ENCODE results near the gene OR2C3. TPM values are rescaled to one million over a fixed set of nuclear protein-coding genes. Genes with fewer than 3 reads are reported as not detected.
A peak's percentile ranks its signal among the peaks of the same experiment; 100 is the strongest.

OR2C3 gene
- total RNA-seq, result not detected

- Mint-ChIP-seq H3K27me3 (peaks cover 21 to 28% of the 10 kb centered on the region in 2 donors), H3K27ac (no peak within 1 kb of the TSS), H3K9me3 (no peaks in the 10 kb centered on the region), H3K36me3 (no peaks in the 10 kb centered on the region), H3K4me1 (ENCODE audit: low read depth in 2 of 2) (peaks cover 4% of the 10 kb centered on the region in 2 donors), H3K4me3 (no peak within 1 kb of the TSS)
- DNase-seq (ENCODE audit: low spot score) (no peak), ATAC-seq (no peak)
Observed at GRCh38 chr1:247536340-247536739, at the start of gene OR2C3. Gene OR2C3 (minus strand): TSS chr1:247536440. CDS start chr1:247532511, 3,929 bp downstream.

GRCh38 chr1:247578946-247579460, 42.8 kb upstream of the OR2C3 start:
- no peak overlapping the region for H3K27ac Mint-ChIP-seq
- no peaks in the 10 kb centered on the region for H3K36me3 Mint-ChIP-seq
- no peak for ATAC-seq

GRCh38 chr1:247576514-247576913, 40.3 kb upstream of the OR2C3 start:
- H3K9me3 Mint-ChIP-seq, result peaks cover 3% of the 10 kb centered on the region
- ATAC-seq (no peak), DNase-seq (ENCODE audit: low spot score) (no peak)
- no peak overlapping the region for H3K27ac Mint-ChIP-seq
- no peaks in the 10 kb centered on the region for H3K36me3 Mint-ChIP-seq
- no peak overlapping the region for H3K4me3 Mint-ChIP-seq
- peaks cover 0 to 3% of the 10 kb centered on the region in 2 donors for H3K4me1 Mint-ChIP-seq (ENCODE audit: low read depth in 2 of 2)
- peaks cover 0 to 7% of the 10 kb centered on the region in 2 donors for H3K27me3 Mint-ChIP-seq

More at GRCh38 chr1:247578946-247579460, 42.8 kb upstream of the OR2C3 start:
- H3K27me3 Mint-ChIP-seq, result no peaks in the 10 kb centered on the region
- no peak overlapping the region for H3K4me3 Mint-ChIP-seq
- H3K9me3 Mint-ChIP-seq, result no peaks in the 10 kb centered on the region
- no peak for DNase-seq (ENCODE audit: low spot score)
- H3K4me1 Mint-ChIP-seq (ENCODE audit: low read depth in 2 of 2), result no peaks in the 10 kb centered on the region

GRCh38 chr1:247574664-247575063, 38.4 kb upstream of the OR2C3 start:
- Mint-ChIP-seq H3K9me3 (peaks cover 13% of the 10 kb centered on the region), H3K4me3 (no peak overlapping the region), H3K27me3 (peaks cover 0 to 13% of the 10 kb centered on the region in 2 donors), H3K36me3 (peaks cover 4% of the 10 kb centered on the region), H3K4me1 (ENCODE audit: low read depth in 2 of 2) (peaks cover 0 to 3% of the 10 kb centered on the region in 2 donors), H3K27ac (no peak overlapping the region)
- no peak for DNase-seq (ENCODE audit: low spot score)
- no peak for ATAC-seq

GRCh38 chr1:247574236-247574635, 38.0 kb upstream of the OR2C3 start:
- DNase-seq (ENCODE audit: low spot score) (no peak), ATAC-seq (no peak)
- Mint-ChIP-seq H3K4me3 (no peak overlapping the region), H3K36me3 (peaks cover 4% of the 10 kb centered on the region), H3K27ac (no peak overlapping the region), H3K9me3 (peaks cover 13% of the 10 kb centered on the region), H3K27me3 (peaks cover 0 to 13% of the 10 kb centered on the region in 2 donors), H3K4me1 (ENCODE audit: low read depth in 2 of 2) (peaks cover 0 to 3% of the 10 kb centered on the region in 2 donors)

- DNase-seq (ENCODE audit: low spot score), result no peak
- no peaks in the 10 kb centered on the region for H3K36me3 Mint-ChIP-seq
- no peaks in the 10 kb centered on the region for H3K4me1 Mint-ChIP-seq (ENCODE audit: low read depth in 2 of 2)
- H3K9me3 Mint-ChIP-seq, result no peaks in the 10 kb centered on the region
- no peak overlapping the region for H3K27ac Mint-ChIP-seq
- peaks cover 0 to 3% of the 10 kb centered on the region in 2 donors for H3K27me3 Mint-ChIP-seq
- no peak overlapping the region for H3K4me3 Mint-ChIP-seq
- no peak for ATAC-seq
Observed at GRCh38 chr1:247562198-247562597, 26.0 kb upstream of the OR2C3 start.

- Mint-ChIP-seq H3K27ac (no peak overlapping the region), H3K36me3 (no peaks in the 10 kb centered on the region)
- no peak for DNase-seq (ENCODE audit: low spot score)
Observed at GRCh38 chr1:247561711-247562110, 25.5 kb upstream of the OR2C3 start.

GRCh38 chr1:247557926-247558674, 21.9 kb upstream of the OR2C3 start:
- no peaks in the 10 kb centered on the region for H3K9me3 Mint-ChIP-seq
- no peaks in the 10 kb centered on the region for H3K36me3 Mint-ChIP-seq
- no peak overlapping the region for H3K27ac Mint-ChIP-seq

More at GRCh38 chr1:247561711-247562110, 25.5 kb upstream of the OR2C3 start:
- ATAC-seq, result no peak
- Mint-ChIP-seq H3K4me1 (ENCODE audit: low read depth in 2 of 2) (no peaks in the 10 kb centered on the region), H3K27me3 (peaks cover 0 to 8% of the 10 kb centered on the region in 2 donors), H3K4me3 (peak overlapping the region; percentile 5), H3K9me3 (no peaks in the 10 kb centered on the region)

GRCh38 chr1:247552231-247552630, 16.0 kb upstream of the OR2C3 start:
- Mint-ChIP-seq H3K27me3 (peaks cover 13 to 22% of the 10 kb centered on the region in 2 donors), H3K4me1 (ENCODE audit: low read depth in 2 of 2) (peaks cover 7 to 13% of the 10 kb centered on the region in 2 donors), H3K4me3 (peak overlapping the region; percentile 14), H3K27ac (no peak overlapping the region), H3K9me3 (no peaks in the 10 kb centered on the region), H3K36me3 (no peaks in the 10 kb centered on the region)
- ATAC-seq, result peak; percentile 55
- no peak for DNase-seq (ENCODE audit: low spot score)

More at GRCh38 chr1:247557926-247558674, 21.9 kb upstream of the OR2C3 start:
- ATAC-seq (no peak), DNase-seq (ENCODE audit: low spot score) (no peak)
- H3K4me1 Mint-ChIP-seq (ENCODE audit: low read depth in 2 of 2), result no peaks in the 10 kb centered on the region
- H3K27me3 Mint-ChIP-seq, result peaks cover 0 to 8% of the 10 kb centered on the region in 2 donors
- H3K4me3 Mint-ChIP-seq, result no peak overlapping the region

GRCh38 chr1:247551721-247552120, 15.5 kb upstream of the OR2C3 start:
- Mint-ChIP-seq H3K4me3 (peak overlapping the region; percentile 14), H3K27me3 (peaks cover 13 to 17% of the 10 kb centered on the region in 2 donors), H3K4me1 (ENCODE audit: low read depth in 2 of 2) (peaks cover 7 to 13% of the 10 kb centered on the region in 2 donors), H3K36me3 (no peaks in the 10 kb centered on the region), H3K9me3 (no peaks in the 10 kb centered on the region), H3K27ac (no peak overlapping the region)
- ATAC-seq (no peak), DNase-seq (ENCODE audit: low spot score) (no peak)

GRCh38 chr1:247548769-247549182, 12.5 kb upstream of the OR2C3 start, which contains the start of gene GCSAML:
Gene GCSAML (plus strand): TSS chr1:247549134. CDS start chr1:247549192, 58 bp downstream.
- Mint-ChIP-seq H3K4me1 (ENCODE audit: low read depth in 2 of 2) (peaks cover 7 to 13% of the 10 kb centered on the region in 2 donors), H3K27ac (peak within 1 kb of the TSS in 1 of 2 donors; percentile 53), H3K9me3 (no peaks in the 10 kb centered on the region), H3K4me3 (peak within 1 kb of the TSS; percentile 69), H3K27me3 (peaks cover 17% of the 10 kb centered on the region in 2 donors), H3K36me3 (no peaks in the 10 kb centered on the region)
- ATAC-seq, result peak in 1 of 2 donors; percentile 28
- DNase-seq (ENCODE audit: low spot score), result no peak

GRCh38 chr1:247548092-247548491, 11.9 kb upstream of the OR2C3 start:
- ATAC-seq, result peak in 1 of 2 donors; percentile 64
- no peaks in the 10 kb centered on the region for H3K9me3 Mint-ChIP-seq
- DNase-seq (ENCODE audit: low spot score), result no peak
- peaks cover 7 to 13% of the 10 kb centered on the region in 2 donors for H3K4me1 Mint-ChIP-seq (ENCODE audit: low read depth in 2 of 2)
- H3K27me3 Mint-ChIP-seq, result peaks cover 17% of the 10 kb centered on the region in 2 donors
- no peaks in the 10 kb centered on the region for H3K36me3 Mint-ChIP-seq
- peak overlapping the region in 1 of 2 donors; percentile 53 for H3K27ac Mint-ChIP-seq
- H3K4me3 Mint-ChIP-seq, result peak overlapping the region; percentile 69

GRCh38 chr1:247542811-247543210, 6.6 kb upstream of the OR2C3 start:
- no peak overlapping the region for H3K4me3 Mint-ChIP-seq
- H3K27me3 Mint-ChIP-seq, result peaks cover 12 to 13% of the 10 kb centered on the region in 2 donors
- ATAC-seq, result no peak
- H3K9me3 Mint-ChIP-seq, result no peaks in the 10 kb centered on the region
- H3K36me3 Mint-ChIP-seq, result no peaks in the 10 kb centered on the region
- H3K4me1 Mint-ChIP-seq (ENCODE audit: low read depth in 2 of 2), result peaks cover 0 to 4% of the 10 kb centered on the region in 2 donors
- no peak overlapping the region for H3K27ac Mint-ChIP-seq
- no peak for DNase-seq (ENCODE audit: low spot score)

- H3K9me3 Mint-ChIP-seq, result no peaks in the 10 kb centered on the region
- H3K4me3 Mint-ChIP-seq, result no peak overlapping the region
- ATAC-seq (no peak), DNase-seq (ENCODE audit: low spot score) (no peak)
- peaks cover 13% of the 10 kb centered on the region in 2 donors for H3K27me3 Mint-ChIP-seq
- peaks cover 0 to 4% of the 10 kb centered on the region in 2 donors for H3K4me1 Mint-ChIP-seq (ENCODE audit: low read depth in 2 of 2)
- H3K36me3 Mint-ChIP-seq, result no peaks in the 10 kb centered on the region
- H3K27ac Mint-ChIP-seq, result peak overlapping the region in 1 of 2 donors; percentile 18
Observed at GRCh38 chr1:247540581-247540980, 4.3 kb upstream of the OR2C3 start.
